HG03108 (cell line): Measurements from ENCODE around the gene PRMT5.
"Not testable (repeated sequence)": the region's sequence is repeated elsewhere in the genome, so short reads cannot be mapped to it uniquely, and the experiment has no call there.

Source experiments
- ATAC-seq: cut with Tn5 transposase; IDR thresholded peaks from one replicate; pipeline ENCODE4 v1.9.1; 2021; ENCODE audit warnings: moderate library complexity; ENCODE audit not compliant: unreplicated experiment

The PRMT5 gene

GRCh38 chr14:22935156-22935555 lies 6.0 kb upstream of the PRMT5 start:
- ATAC-seq: no peak

DNA sequence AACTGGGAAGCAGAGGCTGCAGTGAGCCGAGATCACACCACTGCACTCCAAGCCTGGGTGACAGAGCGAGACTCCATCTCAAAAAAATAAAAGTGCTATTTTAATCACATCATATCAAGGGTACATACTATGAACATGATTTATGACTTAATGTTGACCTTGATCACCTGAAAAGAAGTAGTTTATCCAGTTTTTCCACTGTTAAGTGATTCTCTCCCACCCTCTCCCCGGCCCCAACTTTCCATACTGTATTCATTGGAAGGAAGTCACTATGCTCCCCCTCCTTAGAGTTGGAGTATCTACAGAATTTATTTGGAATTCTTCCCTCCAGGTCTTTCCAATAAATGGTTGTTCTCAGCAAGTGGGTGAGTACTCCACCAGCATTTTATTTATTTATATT lies 3.0 kb upstream of the PRMT5 start:
- ATAC-seq: no peak

GRCh38 chr14:22929961-22930364 lies 787 bp upstream of the PRMT5 start:
- ATAC-seq: no peak

- no peak for ATAC-seq
Measured at GRCh38 chr14:22928237-22929103, 706 bp downstream of the PRMT5 start.

- no peak for ATAC-seq
Measured at GRCh38 chr14:22926316-22926715, 2.9 kb downstream of the PRMT5 start.

- ATAC-seq: no peak
Measured at GRCh38 chr14:22925513-22925912, 3.7 kb downstream of the PRMT5 start.

DNA sequence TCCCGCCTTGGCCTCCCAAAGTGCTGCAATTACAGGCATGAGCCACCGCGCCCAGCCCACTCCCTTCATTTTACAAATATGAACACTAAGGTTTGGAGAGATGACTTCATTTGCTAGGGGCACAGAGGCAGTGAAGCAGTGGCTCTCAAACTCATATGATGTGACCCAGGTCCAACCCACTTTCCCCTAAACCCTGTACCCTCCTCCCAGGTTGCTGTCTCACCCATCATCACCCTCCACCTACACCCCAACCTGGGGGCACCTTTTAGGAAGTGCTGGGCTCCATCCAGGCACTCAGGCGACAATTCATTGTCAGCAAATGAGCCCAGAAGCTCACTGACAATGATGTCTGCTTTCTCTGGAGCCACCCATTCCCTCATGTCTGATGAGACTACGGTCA lies 5.4 kb downstream of the PRMT5 start:
- no peak for ATAC-seq

GRCh38 chr14:22922294-22922693 lies 6.9 kb downstream of the PRMT5 start:
- ATAC-seq: no peak

- no peak for ATAC-seq
Measured at GRCh38 chr14:22920697-22921096, 8.5 kb downstream of the PRMT5 start.

GRCh38 chr14:22919601-22919921 lies 9.6 kb downstream of the PRMT5 start:
- no peak for ATAC-seq

DNA sequence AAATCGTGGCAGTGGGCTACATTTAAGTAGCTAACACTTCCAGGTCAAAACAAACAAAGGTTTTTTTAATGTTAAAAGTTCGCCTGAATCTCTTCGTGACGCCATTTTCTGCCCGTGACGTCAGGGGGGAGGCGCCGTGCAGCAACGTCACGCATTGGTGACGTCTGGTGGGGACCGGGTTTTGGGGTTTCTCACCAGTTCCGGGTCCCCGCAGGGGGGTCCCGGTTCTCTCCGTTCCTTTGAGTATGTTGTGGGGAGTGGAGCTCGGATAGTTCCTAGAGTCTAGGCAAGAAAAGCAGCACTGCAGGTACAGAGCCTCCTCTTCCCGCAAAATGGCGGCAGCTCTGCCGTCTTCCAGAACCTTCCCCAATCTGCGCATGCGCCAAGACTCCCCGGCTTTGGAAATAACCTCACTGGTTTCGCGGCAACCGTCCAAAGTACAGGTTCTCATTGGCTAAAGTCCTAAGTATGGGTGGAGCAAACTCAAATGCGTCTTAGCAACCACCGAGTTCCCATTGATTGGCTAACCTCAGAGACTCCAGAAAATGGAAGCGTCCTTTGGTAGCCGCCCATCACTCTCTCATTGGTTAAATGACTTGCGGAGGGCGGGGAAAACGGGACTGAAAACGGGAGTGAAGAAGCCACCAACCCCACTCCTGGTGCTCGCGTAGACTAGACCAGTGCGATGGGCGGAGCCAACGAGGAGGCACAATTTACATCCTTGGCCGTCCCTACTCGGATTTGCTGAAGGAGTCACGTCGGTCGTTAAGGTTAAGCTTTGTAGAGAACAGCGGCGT lies 10.2 kb downstream of the PRMT5 start, which contains the start of gene RBM23:
Gene RBM23 (minus strand): TSS at position 346 of the 797 bp plus-strand sequence.
- ATAC-seq: peak; percentile 94

DNA sequence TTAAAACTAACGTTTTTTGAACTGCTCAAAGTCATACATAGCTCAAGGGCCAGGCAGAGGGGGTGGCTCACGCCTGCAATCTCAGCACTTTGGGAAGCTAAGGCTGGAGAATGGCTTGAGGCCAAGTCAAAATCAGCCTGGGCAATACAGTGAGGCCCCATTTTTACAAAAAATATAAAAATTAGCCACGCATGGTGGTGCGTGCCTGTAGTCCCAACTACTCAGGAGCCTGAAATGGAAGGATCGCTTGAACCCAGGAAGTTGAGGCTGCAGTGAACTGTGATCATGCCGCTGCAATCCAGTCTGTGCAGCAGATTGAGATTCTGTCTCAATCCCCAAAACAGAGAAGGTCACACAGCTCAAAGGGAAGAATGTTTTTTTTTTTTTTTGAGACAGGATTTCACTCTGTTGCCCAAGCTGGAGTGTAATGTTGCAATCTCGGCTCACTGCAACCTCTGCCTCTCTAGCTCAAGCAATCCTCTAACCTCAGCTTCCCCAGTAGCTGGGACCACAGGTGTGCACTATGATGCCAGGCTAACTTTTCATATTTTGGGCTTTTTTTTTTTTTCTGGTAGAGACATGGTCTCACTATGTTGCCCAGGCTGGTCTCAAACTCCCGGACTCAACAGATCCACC lies 13.2 kb downstream of the PRMT5 start:
- ATAC-seq: no peak

- not testable (repeated sequence) for ATAC-seq
Measured at GRCh38 chr14:22914836-22915235, 14.3 kb downstream of the PRMT5 start.

GRCh38 chr14:22910916-22911315 lies 18.3 kb downstream of the PRMT5 start:
- no peak for ATAC-seq

GRCh38 chr14:22908601-22909000 lies 20.6 kb downstream of the PRMT5 start:
- ATAC-seq: no peak

DNA sequence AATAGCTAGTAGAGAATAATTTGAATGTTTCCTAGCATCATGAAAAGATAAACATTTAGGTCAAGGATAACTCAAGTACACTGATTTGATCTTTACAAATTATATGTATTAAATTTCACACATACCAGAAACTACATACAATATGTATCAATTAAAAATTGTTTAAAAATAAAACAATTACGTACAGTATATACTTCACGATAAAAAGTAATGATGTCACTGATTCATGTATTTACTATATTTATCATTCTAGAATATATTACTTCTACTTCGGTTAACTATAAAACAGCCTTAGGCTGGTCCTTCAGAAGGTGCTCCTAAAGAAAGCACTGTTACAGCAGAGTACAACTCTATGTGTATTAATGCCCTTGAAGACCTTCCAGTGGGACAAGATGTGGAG lies 21.7 kb downstream of the PRMT5 start:
- ATAC-seq: no peak

- ATAC-seq: no peak
Measured at GRCh38 chr14:22906073-22906472, 23.1 kb downstream of the PRMT5 start.

GRCh38 chr14:22905627-22906026 lies 23.5 kb downstream of the PRMT5 start:
- ATAC-seq: no peak

DNA sequence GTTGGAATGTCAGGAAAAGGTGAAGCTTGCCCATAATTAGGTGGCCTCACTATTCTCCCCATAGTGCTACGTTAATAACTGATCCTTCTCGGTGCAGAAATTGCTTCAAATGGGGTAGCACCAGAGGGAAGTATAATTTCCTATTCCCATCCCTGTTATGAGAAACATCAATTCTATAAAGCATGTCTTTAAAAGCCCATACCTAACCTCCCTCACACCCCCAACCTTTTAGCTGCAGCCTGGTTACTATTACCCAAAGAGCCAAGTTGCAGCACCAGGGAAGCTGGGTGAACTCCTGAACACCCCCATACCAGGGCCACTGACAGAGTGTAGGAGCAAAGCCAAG lies 25.5 kb downstream of the PRMT5 start:
- ATAC-seq: no peak

GRCh38 chr14:22901799-22902198 lies 27.4 kb downstream of the PRMT5 start:
- ATAC-seq: no peak

DNA sequence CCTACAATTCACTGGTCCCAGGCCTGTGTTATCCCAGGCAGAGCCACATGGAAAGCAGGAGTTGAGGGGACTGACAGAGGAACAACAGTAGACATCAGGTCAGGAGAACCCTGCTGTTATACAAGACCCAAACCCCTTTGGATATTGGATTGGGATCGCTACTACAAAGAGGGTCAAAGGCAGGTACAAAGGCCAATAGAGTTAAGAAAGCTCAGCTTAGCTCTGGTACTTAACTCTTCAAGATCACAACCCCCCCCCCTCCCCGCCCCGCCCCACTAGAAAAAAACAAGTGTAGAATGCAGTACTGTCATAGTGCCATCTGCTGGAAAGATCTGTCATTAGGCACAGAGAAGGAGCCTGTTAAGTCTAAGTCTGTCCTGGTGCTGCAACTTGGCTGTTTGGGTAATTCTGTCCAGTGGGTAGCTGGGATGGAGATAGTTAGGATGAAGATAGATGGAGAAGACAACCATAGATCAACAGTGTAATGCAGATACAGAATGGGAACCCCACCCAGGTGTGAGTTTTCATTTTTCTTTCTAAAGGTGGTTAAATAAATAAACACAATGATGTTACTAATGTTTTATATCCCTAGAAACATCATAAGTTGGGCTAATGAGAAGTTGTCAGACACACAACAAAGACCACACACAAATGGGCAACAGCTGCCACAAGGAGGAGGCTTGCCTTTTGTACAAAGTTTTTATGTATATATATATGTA lies 28.9 kb downstream of the PRMT5 start:
- no peak for ATAC-seq
